WTC11 (cell line): Measurements from ENCODE around the gene RYR1. TPM values are rescaled to one million over a fixed set of nuclear protein-coding genes. Genes with fewer than 3 reads are reported as not detected.

Experiments
- ATAC-seq: fragments of 200-7000 bp; cut with Tn5 transposase; 2 replicates; pipeline ENCODE4 v1.10.0; 2021; ENCODE audit warnings: mild to moderate bottlenecking, moderate library complexity
- CTCF ChIA-PET: fragments of 300-600 bp; sonication (Branson Sonifier 250); formaldehyde crosslinking; loops from one replicate; lab custom pipeline; 2021; ENCODE audit warnings: antibody characterized with exemption; lab: Charles Lee
- POLR2A ChIA-PET: fragments of 350-600 bp; sonication (Branson Sonifier 250); formaldehyde crosslinking; loops from one replicate; lab custom pipeline; 2021; ENCODE audit warnings: antibody characterized with exemption; lab: Charles Lee
- DNase-seq: peaks from one replicate; pipeline ENCODE4 v3.0.0; 2021; ENCODE audit warnings: low spot score
- H3K27ac Mint-ChIP-seq: 2 replicates; pipeline ENCODE4 v1.8.0; 2021; ENCODE audit warnings: mixed read lengths
- H3K27me3 Mint-ChIP-seq: 2 replicates; pipeline ENCODE4 v1.8.0; 2021; ENCODE audit warnings: low read depth, mild to moderate bottlenecking, moderate library complexity, mixed read lengths
- H3K36me3 Mint-ChIP-seq: 2 replicates; pipeline ENCODE4 v1.8.0; 2021; ENCODE audit warnings: mixed read lengths
- H3K4me1 Mint-ChIP-seq: 2 replicates; pipeline ENCODE4 v1.8.0; 2022; ENCODE audit warnings: mixed read lengths
- H3K4me3 Mint-ChIP-seq: 2 replicates; pipeline ENCODE4 v1.8.0; 2021; ENCODE audit warnings: mild to moderate bottlenecking, moderate library complexity, mixed read lengths
- H3K9me3 Mint-ChIP-seq: 2 replicates; pipeline ENCODE4 v1.8.0; 2021; ENCODE audit warnings: mixed read lengths
- ATF1 ChIP-seq: sonication (generic); formaldehyde crosslinking; IDR thresholded peaks from 2 replicates; pipeline ENCODE4 v1.8.1; 2023; ENCODE audit warnings: mild to moderate bottlenecking, moderate library complexity, missing genetic modification reagents
- FOXK1 ChIP-seq: sonication (generic); formaldehyde crosslinking; IDR thresholded peaks from 2 replicates; pipeline ENCODE4 v1.8.0; 2022; ENCODE audit warnings: mild to moderate bottlenecking, moderate library complexity, missing genetic modification reagents
- GABPB1 ChIP-seq: sonication (generic); formaldehyde crosslinking; IDR thresholded peaks from 2 replicates; pipeline ENCODE4 v1.8.1; 2023; ENCODE audit warnings: mild to moderate bottlenecking, missing genetic modification reagents
- JUN ChIP-seq: sonication (generic); formaldehyde crosslinking; IDR thresholded peaks from 2 replicates; pipeline ENCODE4 v1.8.0; 2023; ENCODE audit warnings: mild to moderate bottlenecking, missing genetic modification reagents
- TP53 ChIP-seq: sonication (generic); formaldehyde crosslinking; IDR thresholded peaks from 2 replicates; pipeline ENCODE4 v1.8.1; 2023; ENCODE audit warnings: mild to moderate bottlenecking, missing genetic modification reagents
- ZNF317 ChIP-seq: sonication (generic); formaldehyde crosslinking; IDR thresholded peaks from 2 replicates; pipeline ENCODE4 v1.8.1; 2023; ENCODE audit warnings: low read depth, mild to moderate bottlenecking, moderate library complexity, missing genetic modification reagents, borderline replicate concordance
- total RNA-seq: library from RNA; stranded (reverse); gene quantifications from 3 replicates; pipeline ENCODE4 v1.2.3, GENCODE V29; 2021
- TF ChIP-seq, protein P1 (sequence below): sonication (generic); formaldehyde crosslinking; IDR thresholded peaks from 2 replicates; pipeline ENCODE4 v1.8.1; 2022; ENCODE audit warnings: mild to moderate bottlenecking, moderate library complexity, missing genetic modification reagents
- TF ChIP-seq, protein P2 (sequence below): sonication (generic); formaldehyde crosslinking; IDR thresholded peaks from 2 replicates; pipeline ENCODE4 v1.8.1; 2023; ENCODE audit warnings: mild to moderate bottlenecking, missing genetic modification reagents
- TF ChIP-seq, protein P3 (sequence below): sonication (generic); formaldehyde crosslinking; IDR thresholded peaks from 2 replicates; pipeline ENCODE4 v1.8.1; 2023; ENCODE audit warnings: mild to moderate bottlenecking, missing genetic modification reagents, moderate library complexity
- TF ChIP-seq, protein P4 (sequence below): sonication (generic); formaldehyde crosslinking; IDR thresholded peaks from 2 replicates; pipeline ENCODE4 v1.8.0; 2023; ENCODE audit warnings: mild to moderate bottlenecking, missing genetic modification reagents
- TF ChIP-seq, protein P5 (sequence below): fragments of 200-600 bp; IDR thresholded peaks from 2 replicates; pipeline ENCODE4 v1.8.0; 2022; ENCODE audit warnings: antibody characterized with exemption
- TF ChIP-seq, protein P6 (sequence below): sonication (generic); formaldehyde crosslinking; IDR thresholded peaks from 2 replicates; pipeline ENCODE4 v1.8.1; 2023; ENCODE audit warnings: mild to moderate bottlenecking, missing genetic modification reagents, borderline replicate concordance
- TF ChIP-seq, protein P7 (sequence below): sonication (generic); formaldehyde crosslinking; IDR thresholded peaks from 2 replicates; pipeline ENCODE4 v1.8.0; 2023; ENCODE audit warnings: missing genetic modification reagents
- TF ChIP-seq, protein P8 (sequence below): sonication (generic); formaldehyde crosslinking; IDR thresholded peaks from 2 replicates; pipeline ENCODE4 v1.8.1; 2022; ENCODE audit warnings: low read depth, missing genetic modification reagents, borderline replicate concordance

Gene RYR1
- total RNA-seq, 1 experiment from 2014 or later, result 24.2 TPM

DNA sequence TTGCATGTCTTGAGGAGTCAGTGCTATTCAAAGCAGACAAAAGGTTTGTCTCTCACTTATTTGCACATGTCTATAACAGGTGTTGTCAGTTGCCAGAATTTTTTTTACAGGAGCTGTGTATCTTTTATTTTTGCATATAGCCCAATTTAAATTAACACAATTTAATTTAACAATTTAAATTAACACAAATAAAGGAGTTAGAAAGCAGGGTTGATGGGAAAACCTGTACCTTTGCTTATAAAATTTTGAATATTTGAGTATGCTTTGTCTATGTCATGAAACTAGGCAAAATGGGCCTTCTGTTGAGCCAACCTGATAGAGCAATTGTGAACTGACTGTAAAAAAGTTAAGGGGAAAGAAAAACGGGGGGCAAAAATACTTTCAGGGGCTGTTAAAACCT is 106.3 kb downstream of the RYR1 start:
- DNase-seq, result no peak
- Mint-ChIP-seq H3K9me3 (peaks cover 25% of the 10 kb centered on the region), H3K4me1 (peaks cover 9% of the 10 kb centered on the region), H3K36me3 (peaks cover 44% of the 10 kb centered on the region)
- TF ChIP-seq, protein P1, sequence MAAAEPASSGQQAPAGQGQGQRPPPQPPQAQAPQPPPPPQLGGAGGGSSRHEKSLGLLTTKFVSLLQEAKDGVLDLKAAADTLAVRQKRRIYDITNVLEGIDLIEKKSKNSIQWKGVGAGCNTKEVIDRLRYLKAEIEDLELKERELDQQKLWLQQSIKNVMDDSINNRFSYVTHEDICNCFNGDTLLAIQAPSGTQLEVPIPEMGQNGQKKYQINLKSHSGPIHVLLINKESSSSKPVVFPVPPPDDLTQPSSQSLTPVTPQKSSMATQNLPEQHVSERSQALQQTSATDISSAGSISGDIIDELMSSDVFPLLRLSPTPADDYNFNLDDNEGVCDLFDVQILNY (CRISPR knock-in tag), result no peak
- TF ChIP-seq, protein P2, sequence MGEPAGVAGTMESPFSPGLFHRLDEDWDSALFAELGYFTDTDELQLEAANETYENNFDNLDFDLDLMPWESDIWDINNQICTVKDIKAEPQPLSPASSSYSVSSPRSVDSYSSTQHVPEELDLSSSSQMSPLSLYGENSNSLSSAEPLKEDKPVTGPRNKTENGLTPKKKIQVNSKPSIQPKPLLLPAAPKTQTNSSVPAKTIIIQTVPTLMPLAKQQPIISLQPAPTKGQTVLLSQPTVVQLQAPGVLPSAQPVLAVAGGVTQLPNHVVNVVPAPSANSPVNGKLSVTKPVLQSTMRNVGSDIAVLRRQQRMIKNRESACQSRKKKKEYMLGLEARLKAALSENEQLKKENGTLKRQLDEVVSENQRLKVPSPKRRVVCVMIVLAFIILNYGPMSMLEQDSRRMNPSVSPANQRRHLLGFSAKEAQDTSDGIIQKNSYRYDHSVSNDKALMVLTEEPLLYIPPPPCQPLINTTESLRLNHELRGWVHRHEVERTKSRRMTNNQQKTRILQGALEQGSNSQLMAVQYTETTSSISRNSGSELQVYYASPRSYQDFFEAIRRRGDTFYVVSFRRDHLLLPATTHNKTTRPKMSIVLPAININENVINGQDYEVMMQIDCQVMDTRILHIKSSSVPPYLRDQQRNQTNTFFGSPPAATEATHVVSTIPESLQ (CRISPR knock-in tag), result no peak
- TF ChIP-seq TP53 (CRISPR knock-in tag) (no peak), JUN (no peak), ZNF317 (CRISPR knock-in tag) (no peak), GABPB1 (no peak), FOXK1 (no peak)
- TF ChIP-seq, protein P3, sequence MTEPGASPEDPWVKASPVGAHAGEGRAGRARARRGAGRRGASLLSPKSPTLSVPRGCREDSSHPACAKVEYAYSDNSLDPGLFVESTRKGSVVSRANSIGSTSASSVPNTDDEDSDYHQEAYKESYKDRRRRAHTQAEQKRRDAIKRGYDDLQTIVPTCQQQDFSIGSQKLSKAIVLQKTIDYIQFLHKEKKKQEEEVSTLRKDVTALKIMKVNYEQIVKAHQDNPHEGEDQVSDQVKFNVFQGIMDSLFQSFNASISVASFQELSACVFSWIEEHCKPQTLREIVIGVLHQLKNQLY, result no peak
- TF ChIP-seq, protein P4, sequence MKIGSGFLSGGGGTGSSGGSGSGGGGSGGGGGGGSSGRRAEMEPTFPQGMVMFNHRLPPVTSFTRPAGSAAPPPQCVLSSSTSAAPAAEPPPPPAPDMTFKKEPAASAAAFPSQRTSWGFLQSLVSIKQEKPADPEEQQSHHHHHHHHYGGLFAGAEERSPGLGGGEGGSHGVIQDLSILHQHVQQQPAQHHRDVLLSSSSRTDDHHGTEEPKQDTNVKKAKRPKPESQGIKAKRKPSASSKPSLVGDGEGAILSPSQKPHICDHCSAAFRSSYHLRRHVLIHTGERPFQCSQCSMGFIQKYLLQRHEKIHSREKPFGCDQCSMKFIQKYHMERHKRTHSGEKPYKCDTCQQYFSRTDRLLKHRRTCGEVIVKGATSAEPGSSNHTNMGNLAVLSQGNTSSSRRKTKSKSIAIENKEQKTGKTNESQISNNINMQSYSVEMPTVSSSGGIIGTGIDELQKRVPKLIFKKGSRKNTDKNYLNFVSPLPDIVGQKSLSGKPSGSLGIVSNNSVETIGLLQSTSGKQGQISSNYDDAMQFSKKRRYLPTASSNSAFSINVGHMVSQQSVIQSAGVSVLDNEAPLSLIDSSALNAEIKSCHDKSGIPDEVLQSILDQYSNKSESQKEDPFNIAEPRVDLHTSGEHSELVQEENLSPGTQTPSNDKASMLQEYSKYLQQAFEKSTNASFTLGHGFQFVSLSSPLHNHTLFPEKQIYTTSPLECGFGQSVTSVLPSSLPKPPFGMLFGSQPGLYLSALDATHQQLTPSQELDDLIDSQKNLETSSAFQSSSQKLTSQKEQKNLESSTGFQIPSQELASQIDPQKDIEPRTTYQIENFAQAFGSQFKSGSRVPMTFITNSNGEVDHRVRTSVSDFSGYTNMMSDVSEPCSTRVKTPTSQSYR (CRISPR knock-in tag), result no peak
- TF ChIP-seq, protein P5, sequence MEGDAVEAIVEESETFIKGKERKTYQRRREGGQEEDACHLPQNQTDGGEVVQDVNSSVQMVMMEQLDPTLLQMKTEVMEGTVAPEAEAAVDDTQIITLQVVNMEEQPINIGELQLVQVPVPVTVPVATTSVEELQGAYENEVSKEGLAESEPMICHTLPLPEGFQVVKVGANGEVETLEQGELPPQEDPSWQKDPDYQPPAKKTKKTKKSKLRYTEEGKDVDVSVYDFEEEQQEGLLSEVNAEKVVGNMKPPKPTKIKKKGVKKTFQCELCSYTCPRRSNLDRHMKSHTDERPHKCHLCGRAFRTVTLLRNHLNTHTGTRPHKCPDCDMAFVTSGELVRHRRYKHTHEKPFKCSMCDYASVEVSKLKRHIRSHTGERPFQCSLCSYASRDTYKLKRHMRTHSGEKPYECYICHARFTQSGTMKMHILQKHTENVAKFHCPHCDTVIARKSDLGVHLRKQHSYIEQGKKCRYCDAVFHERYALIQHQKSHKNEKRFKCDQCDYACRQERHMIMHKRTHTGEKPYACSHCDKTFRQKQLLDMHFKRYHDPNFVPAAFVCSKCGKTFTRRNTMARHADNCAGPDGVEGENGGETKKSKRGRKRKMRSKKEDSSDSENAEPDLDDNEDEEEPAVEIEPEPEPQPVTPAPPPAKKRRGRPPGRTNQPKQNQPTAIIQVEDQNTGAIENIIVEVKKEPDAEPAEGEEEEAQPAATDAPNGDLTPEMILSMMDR, result no peak
- TF ChIP-seq, all 79 proteins: peak for 0
- Mint-ChIP-seq H3K27ac (no peak overlapping the region), H3K4me3 (no peak overlapping the region), H3K27me3 (no peaks in the 10 kb centered on the region)
- ATAC-seq, result no peak
- POLR2A ChIA-PET, result no interaction called here
- CTCF ChIA-PET, result no interaction called here

DNA sequence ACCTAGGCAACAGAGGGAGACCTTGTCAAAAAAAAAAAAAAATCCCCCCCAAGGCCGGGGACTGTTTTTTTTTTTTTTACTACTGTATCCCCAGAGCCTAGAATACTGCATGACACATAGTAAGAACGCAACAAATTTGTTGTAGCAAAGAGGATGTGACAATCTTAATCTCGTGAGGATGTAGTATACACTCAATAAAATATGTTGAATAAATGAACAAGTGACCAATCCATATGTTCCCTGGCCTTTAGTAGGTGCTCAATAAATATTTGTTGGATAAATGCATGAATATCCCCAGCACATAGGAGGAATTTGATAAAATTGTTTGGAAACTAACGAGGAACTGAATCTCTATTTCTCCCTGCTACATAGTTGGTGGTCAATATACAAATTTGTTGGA is 108.5 kb downstream of the RYR1 start:
- H3K36me3 Mint-ChIP-seq, result peaks cover 24% of the 10 kb centered on the region
- POLR2A ChIA-PET, result no interaction called here
- H3K4me3 Mint-ChIP-seq, result no peak overlapping the region
- peaks cover 9% of the 10 kb centered on the region for H3K4me1 Mint-ChIP-seq
- H3K27me3 Mint-ChIP-seq, result no peaks in the 10 kb centered on the region
- peaks cover 10% of the 10 kb centered on the region for H3K9me3 Mint-ChIP-seq
- TF ChIP-seq, protein P4 (CRISPR knock-in tag), result no peak
- TF ChIP-seq FOXK1, result no peak
- TF ChIP-seq, protein P6, sequence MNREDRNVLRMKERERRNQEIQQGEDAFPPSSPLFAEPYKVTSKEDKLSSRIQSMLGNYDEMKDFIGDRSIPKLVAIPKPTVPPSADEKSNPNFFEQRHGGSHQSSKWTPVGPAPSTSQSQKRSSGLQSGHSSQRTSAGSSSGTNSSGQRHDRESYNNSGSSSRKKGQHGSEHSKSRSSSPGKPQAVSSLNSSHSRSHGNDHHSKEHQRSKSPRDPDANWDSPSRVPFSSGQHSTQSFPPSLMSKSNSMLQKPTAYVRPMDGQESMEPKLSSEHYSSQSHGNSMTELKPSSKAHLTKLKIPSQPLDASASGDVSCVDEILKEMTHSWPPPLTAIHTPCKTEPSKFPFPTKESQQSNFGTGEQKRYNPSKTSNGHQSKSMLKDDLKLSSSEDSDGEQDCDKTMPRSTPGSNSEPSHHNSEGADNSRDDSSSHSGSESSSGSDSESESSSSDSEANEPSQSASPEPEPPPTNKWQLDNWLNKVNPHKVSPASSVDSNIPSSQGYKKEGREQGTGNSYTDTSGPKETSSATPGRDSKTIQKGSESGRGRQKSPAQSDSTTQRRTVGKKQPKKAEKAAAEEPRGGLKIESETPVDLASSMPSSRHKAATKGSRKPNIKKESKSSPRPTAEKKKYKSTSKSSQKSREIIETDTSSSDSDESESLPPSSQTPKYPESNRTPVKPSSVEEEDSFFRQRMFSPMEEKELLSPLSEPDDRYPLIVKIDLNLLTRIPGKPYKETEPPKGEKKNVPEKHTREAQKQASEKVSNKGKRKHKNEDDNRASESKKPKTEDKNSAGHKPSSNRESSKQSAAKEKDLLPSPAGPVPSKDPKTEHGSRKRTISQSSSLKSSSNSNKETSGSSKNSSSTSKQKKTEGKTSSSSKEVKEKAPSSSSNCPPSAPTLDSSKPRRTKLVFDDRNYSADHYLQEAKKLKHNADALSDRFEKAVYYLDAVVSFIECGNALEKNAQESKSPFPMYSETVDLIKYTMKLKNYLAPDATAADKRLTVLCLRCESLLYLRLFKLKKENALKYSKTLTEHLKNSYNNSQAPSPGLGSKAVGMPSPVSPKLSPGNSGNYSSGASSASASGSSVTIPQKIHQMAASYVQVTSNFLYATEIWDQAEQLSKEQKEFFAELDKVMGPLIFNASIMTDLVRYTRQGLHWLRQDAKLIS, result no peak
- TF ChIP-seq, protein P7, sequence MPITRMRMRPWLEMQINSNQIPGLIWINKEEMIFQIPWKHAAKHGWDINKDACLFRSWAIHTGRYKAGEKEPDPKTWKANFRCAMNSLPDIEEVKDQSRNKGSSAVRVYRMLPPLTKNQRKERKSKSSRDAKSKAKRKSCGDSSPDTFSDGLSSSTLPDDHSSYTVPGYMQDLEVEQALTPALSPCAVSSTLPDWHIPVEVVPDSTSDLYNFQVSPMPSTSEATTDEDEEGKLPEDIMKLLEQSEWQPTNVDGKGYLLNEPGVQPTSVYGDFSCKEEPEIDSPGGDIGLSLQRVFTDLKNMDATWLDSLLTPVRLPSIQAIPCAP (CRISPR knock-in tag), result no peak
- no peak for TF ChIP-seq ATF1 (CRISPR knock-in tag)
- TF ChIP-seq, protein P8, sequence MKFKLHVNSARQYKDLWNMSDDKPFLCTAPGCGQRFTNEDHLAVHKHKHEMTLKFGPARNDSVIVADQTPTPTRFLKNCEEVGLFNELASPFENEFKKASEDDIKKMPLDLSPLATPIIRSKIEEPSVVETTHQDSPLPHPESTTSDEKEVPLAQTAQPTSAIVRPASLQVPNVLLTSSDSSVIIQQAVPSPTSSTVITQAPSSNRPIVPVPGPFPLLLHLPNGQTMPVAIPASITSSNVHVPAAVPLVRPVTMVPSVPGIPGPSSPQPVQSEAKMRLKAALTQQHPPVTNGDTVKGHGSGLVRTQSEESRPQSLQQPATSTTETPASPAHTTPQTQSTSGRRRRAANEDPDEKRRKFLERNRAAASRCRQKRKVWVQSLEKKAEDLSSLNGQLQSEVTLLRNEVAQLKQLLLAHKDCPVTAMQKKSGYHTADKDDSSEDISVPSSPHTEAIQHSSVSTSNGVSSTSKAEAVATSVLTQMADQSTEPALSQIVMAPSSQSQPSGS (CRISPR knock-in tag), result no peak
- ATAC-seq (no peak), DNase-seq (no peak)
- CTCF ChIA-PET, result no interaction called here
- H3K27ac Mint-ChIP-seq, result no peak overlapping the region
